NCI-H2081 (cell line): ENCODE measurements around the gene ZNF219.

Source experiments
- DNase-seq, 2 experiments: peaks; one replicate each; lab custom pipeline; 2025; lab: John Stamatoyannopoulos, UW

Gene ZNF219

GRCh38 chr14:21084998-21085853 is 13.2 kb downstream of the ZNF219 start:
- no peak for DNase-seq

- DNase-seq = no peak
These were observed 14.1 kb downstream of the ZNF219 start for GRCh38 chr14:21084396-21084795.

- no peak for DNase-seq
These were observed 14.7 kb downstream of the ZNF219 start for GRCh38 chr14:21083565-21084325.

GRCh38 chr14:21081521-21082142 is 16.8 kb downstream of the ZNF219 start:
- DNase-seq = no peak

- no peak for DNase-seq
These were observed 19.7 kb downstream of the ZNF219 start for GRCh38 chr14:21078726-21079125.

- no peak for DNase-seq
These were observed 20.2 kb downstream of the ZNF219 start for GRCh38 chr14:21078287-21078686.

GRCh38 chr14:21077672-21078071 is 20.8 kb downstream of the ZNF219 start:
- no peak for DNase-seq

- DNase-seq = no peak
These were observed 22.6 kb downstream of the ZNF219 start for GRCh38 chr14:21075719-21076437.

- no peak for DNase-seq
These were observed 23.8 kb downstream of the ZNF219 start for GRCh38 chr14:21074398-21075272.

GRCh38 chr14:21073921-21074320 is 24.5 kb downstream of the ZNF219 start:
- no peak for DNase-seq

GRCh38 chr14:21072781-21073339 is 25.6 kb downstream of the ZNF219 start:
- no peak for DNase-seq

GRCh38 chr14:21072031-21072473 is 26.4 kb downstream of the ZNF219 start:
- DNase-seq = no peak

GRCh38 chr14:21071225-21072030 is 27.0 kb downstream of the ZNF219 start:
- DNase-seq = peak; percentile 86 to 90

- no peak for DNase-seq
These were observed 27.7 kb downstream of the ZNF219 start for GRCh38 chr14:21070610-21071224.

GRCh38 chr14:21070083-21070609 is 28.3 kb downstream of the ZNF219 start, which contains the start of gene ARHGEF40:
Gene ARHGEF40 (plus strand): TSS chr14:21070304. CDS start chr14:21070397, 93 bp downstream.
- peak in 1 of 2 experiments; percentile 31 for DNase-seq

- no peak for DNase-seq
These were observed 28.9 kb downstream of the ZNF219 start for GRCh38 chr14:21069388-21070082.

- peak; percentile 68 to 72 for DNase-seq
These were observed 29.7 kb downstream of the ZNF219 start for GRCh38 chr14:21068521-21069387.
